HG03025 (cell line): ENCODE data around the gene CROCC2.

Experiments used
- ATAC-seq: cut with Tn5 transposase; IDR thresholded peaks from one replicate; pipeline ENCODE4 v1.9.1; 2021; ENCODE audit warnings: mild to moderate bottlenecking, moderate library complexity; ENCODE audit not compliant: unreplicated experiment, low FRiP score

CROCC2 gene

DNA sequence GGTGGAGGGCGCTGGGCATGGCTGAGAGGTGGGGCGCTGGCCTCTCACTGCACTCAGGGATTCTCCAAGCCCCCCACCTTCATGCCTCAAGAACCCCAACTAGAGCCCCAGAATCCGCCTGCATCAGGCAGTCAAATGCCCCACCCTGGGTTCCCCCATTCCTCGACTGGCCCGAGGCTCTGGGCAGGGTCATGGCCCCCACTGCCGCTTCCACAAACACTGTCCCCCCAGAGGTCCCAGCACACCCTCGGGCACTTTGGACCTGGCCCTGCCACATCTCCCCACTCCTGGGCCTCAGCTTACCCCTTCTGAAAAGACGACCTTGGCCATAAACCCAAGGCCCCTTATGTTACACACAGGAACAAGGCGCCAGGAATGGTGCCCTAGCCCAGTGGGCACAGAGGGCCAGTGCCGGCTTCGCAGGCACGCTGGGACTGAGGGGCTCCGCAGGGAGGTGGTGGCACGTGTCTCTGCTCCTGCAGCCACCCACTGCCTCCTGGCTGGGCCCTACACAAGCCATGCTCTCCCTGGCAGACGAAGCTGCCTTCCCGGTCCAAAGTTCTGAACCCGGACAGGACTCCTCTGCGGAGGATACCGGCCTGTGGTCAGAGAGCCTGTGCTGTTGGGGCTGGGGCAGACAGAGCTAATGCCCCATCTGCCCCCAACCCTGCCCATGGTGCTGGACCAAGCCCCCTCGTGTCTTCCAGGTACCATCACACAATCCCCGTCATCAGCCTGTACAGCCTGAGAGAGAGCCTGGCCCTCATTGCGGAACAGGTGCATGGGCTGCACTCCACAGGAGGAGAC, 30.7 kb upstream of the CROCC2 start:
- no peak for ATAC-seq

GRCh38 chr2:240876035-240876474, 30.1 kb upstream of the CROCC2 start:
- no peak for ATAC-seq

- no peak for ATAC-seq
Observed at GRCh38 chr2:240876475-240877251, 29.5 kb upstream of the CROCC2 start.

GRCh38 chr2:240877460-240878340, 28.4 kb upstream of the CROCC2 start:
- ATAC-seq = no peak

DNA sequence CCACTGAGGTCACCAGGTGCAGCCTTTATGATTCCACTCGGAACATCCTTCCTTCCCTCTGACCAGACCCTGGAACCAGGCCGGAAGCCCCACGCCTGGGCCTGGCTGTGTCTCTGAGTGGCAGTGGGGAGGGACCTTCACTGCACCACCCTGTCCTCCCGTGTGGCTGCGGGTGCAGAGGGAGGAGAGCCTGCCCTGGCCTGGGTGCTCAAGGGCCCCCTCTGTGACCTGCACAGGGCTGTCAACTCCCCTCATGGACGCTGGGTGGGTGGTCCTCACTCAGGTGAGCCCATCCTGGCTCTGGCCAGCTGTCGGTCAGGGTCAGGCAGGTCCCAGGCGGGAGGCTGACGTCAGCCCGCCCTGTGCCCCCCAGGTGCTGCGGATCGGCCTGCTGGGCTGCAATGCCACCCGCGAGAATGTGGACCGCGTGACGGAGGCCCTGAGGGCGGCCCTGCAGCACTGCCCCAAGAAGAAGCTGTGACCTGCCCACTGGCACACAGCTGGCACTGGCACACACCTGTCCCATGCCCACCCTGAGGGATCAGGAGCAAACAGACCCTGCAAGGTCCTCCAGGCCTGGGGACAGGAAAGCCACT, 27.7 kb upstream of the CROCC2 start:
- no peak for ATAC-seq

- ATAC-seq = no peak
Observed at GRCh38 chr2:240879105-240879504, 27.0 kb upstream of the CROCC2 start.

DNA sequence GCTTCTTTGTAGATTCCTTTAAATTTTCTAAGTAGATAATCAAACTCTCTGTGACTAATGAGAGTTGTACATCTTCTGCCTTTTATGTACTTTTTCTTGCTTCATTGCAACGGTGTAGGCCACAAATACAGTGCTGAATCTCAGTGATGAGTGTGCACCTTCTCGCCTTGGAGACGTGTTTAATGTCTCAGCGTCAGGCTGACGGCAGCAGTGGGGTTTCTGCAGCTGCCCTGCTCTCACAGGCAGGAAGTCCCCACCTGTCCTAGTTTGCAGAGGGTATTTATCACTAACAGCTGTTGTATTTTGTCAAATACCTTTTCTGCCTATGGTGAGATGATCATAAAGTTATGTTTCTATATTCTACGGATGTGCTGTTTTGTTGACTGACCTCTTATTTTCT, 24.2 kb upstream of the CROCC2 start:
- ATAC-seq = no peak

GRCh38 chr2:240884221-240884620, 21.9 kb upstream of the CROCC2 start:
- ATAC-seq = no peak

DNA sequence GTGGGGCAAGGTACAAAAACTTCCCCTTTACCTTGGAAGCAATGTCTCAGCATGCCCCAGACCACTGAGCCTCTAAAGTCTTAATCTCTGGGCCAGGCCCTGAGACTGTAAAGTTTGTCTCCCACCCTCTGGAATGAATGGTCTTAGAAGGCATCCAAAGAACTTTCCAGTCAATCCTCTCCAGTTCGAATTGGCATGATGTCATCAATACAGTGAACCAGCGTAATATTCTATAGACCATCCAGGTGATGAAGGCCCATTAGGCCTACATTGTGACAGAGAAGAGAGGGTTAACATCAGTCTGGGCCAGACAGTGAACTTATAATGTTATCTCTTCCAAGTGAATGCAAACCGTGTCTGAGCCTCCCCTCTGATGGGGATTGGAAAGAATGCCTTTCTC, 21.4 kb upstream of the CROCC2 start:
- ATAC-seq = no peak

DNA sequence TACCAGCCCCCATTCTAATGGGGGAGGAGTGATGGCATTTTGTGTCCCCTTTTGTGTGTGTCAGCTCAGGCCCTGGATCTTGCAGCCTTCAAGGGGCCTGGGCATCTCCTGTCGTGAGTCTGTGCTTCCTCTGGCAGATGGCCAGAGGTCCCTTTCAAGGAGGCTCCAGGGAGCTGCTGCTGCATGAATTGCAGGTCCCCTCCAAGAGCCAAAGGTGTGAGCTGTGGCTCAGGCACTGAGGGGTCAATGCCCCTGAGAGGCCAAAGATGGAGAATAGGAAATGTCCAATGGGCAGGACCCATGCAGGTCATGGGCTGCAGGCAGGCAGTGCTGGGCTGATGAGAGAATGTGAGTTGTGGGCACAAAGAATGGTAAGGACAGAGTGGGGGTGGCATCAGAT, 20.6 kb upstream of the CROCC2 start:
- no peak for ATAC-seq

GRCh38 chr2:240886023-240886565, 20.0 kb upstream of the CROCC2 start:
- no peak for ATAC-seq

DNA sequence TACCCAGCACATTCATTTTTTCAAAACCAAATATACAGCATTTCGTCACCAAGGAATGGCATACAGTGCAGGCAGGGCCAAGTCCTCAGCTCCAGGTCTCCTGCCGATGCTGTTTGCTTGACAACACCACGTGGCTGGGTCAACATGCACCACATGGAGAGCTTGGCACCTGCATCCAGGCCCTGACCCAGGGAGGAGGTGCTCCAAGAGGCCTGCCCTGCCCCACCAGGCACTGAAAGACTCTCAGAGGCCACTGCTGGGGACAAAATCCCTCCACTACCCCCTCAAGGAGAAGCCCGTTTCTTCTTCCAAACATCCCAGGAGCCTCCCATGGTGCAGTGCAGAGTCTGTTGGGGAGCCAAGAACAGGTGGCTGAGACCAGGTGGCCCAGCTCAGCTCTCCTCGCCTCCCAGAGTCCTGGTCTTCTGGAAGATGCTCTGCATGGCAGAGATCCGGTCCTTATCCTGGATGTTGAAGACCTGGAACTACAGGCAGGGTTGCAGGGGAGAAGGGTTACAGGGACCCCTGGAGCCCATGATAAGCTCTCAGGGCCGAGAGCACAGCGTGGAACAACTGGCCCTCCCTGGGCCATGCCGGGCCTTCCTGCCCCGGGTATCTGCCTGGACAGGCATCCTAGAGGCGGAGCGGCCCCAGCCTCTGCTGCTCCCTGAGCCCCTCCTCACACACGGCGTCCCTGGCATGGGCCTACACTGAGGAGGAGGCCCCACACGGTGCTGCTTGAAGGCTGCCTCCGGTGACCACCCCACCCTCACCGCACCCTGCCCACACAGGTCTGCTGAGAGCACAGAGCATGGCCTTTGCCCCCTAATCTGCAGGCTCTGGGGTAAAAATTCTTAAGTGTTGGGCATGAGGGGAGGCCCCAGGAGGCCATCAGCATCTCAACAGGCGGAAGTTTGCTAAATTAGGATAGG, 19.2 kb upstream of the CROCC2 start:
- no peak for ATAC-seq

DNA sequence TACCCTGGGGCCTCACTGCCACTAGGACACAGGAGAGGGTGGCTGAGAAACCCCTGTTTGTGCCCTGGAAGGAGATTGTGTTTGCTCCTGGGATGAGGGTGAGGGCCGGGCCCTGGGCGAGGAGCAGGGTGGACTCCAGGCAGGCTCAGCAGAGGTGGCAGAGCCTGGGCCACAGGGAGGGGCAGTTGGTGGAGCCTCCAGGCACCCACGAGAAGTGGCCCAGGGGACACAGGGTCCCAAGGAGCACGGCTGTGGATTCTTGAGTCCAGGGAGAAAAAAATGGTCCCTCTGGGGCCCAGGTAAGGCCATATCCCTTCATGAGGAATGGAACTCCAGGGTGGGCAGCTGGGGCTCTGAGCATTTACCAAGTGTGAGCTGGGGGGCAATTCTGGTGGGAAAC, 18.5 kb upstream of the CROCC2 start:
- ATAC-seq = no peak

GRCh38 chr2:240888130-240888889, 17.8 kb upstream of the CROCC2 start:
- ATAC-seq = no peak

GRCh38 chr2:240888890-240889573, 17.1 kb upstream of the CROCC2 start:
- ATAC-seq = no peak

DNA sequence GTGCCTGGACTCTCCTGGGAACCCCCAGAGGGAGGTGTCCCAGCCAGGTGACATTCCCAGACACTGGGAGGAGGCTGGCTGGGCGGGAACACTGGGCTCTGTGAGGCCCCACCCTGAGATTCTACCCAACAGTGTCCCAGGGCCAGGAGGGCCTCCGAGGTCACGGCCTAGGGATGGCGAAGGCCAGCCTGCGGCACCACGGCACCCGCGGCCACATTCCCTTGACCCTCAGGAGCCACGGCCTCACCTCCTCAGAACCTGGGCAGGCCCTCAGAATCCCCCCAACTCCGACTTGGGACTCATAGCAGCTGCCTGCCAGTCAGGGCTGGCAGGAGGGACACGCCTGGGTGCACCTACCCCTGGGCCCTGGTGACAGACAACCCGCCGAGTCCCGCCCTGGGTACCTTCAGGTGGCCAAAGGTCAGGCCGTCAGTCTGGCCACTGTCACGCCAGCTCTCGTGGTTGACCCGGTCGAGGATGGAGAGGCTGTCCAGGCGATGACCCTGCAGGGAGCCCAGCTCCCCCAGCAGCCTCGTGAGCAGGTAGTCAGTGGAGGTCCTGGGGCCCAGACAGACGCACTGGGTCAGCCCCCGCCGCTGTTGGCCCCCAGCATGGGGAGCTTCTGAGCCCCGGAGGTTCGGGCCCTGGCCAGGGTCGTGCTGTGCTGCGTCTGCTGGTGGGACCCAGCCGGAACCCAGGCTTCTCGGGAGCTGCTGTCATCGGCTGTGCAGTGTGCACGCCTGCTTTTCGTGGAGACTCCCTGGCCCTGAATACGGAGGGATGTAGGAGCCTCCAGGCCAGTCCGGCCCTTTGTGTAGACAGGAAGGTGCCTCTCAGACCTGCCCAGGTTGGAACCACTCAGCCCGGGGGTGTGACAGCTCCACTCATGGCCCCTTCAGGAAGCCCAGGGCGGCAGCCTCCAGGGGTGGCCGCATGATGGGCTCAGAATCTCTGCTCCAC, 16.3 kb upstream of the CROCC2 start:
- ATAC-seq = no peak

GRCh38 chr2:240890691-240891090, 15.4 kb upstream of the CROCC2 start:
- no peak for ATAC-seq
